EH (cell line): ENCODE measurements around the gene MYO9B.

Experiments used
- DNase-seq: peaks from one replicate; pipeline ENCODE4 v3.0.0-alpha.2; 2015; ENCODE audit warnings: low read depth

MYO9B gene

DNA sequence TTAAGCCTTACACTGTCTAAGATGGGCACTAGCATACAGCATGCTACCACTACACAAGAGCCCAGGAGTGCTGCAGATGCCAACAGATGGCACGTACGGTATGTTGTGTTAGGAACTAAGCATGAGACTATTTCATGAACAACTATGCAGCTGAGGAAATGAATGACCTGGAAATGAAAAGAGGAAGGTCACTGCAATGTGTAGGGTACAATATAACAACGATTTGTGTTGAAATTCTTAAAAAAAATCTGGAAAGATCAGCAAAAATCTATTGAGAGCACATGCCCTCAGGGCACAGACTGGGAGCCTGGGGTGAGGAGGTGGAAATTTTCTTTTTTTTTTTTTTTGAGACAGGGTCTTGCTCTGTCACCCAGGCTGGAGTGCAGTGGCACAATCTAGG lies 14.8 kb upstream of the MYO9B start:
- DNase-seq, result no peak

DNA sequence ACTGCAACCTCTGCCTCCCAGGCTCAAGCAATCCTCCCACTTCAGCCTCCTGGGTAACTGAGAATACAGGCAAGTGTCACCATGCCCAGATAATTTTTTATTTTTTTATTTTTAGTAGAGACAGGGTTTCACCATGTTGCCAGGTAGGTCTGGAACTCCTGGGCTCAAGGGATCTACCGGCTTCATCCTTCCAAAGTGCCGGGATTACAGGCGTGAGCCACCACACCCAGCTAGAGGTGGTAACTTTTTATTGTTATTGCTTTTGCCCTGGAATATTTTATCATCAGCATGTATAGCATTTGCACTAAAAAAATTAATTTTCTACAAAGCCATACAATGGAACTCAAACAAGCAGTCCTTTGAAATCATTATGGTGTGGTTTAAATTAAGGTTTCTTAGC lies 14.4 kb upstream of the MYO9B start:
- no peak for DNase-seq

DNA sequence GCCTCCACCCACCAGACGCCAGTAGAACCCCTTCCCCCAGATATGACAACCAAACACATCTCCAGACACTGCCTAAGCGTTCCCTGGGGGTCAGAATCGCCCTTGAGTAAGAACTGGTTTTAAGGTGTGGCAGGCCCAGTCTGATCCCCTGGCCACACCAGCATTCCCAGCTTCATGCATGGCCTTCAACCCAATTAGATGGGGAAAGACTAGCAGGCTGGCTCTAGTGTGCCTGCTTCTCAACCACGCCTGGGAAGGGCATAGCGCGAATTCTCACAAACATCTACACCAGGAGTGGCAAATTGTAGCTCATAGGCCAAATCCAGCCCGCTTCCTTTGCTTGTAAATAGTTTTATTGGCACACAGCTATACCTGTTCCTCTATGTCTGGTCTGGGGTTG lies 13.9 kb upstream of the MYO9B start:
- no peak for DNase-seq

DNA sequence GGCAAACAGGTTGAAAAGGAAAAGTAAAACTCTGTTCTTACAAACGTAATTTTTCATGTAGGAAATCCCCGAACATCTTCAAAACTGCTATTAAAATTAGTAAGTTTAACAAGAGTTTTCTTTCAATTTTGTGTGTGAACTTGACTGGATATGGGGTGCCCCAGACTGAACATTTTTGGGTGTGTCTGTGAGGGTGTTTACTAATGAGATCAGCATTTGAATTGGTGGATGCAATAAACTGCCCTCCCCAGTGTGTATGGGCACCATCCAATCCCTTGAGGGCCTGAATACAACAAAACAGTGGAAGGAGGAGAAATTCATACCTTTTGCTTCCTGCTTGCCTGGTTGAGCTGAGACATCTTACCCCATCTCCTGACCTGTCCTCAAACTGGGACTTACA lies 12.1 kb upstream of the MYO9B start:
- DNase-seq, result no peak

DNA sequence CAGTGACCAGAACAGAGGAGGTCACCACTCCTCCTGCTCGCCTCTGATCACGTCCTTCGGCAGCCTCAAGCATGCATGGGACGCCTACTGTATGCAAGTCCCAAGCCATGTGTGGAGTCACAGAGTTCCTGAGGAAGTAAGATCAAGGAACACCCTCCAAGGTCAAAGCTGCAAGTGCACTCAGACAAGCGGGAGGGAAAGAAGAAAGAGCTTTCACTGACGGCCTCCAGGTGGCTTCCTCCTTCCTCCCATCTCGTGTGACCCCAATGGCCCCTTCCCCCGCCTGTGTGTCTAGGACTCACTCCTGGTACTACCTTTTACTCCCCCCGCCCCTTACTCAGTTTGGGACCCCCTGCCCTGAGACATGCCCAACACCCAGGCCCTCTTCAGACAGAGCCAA lies 6.4 kb upstream of the MYO9B start:
- DNase-seq, result no peak

DNA sequence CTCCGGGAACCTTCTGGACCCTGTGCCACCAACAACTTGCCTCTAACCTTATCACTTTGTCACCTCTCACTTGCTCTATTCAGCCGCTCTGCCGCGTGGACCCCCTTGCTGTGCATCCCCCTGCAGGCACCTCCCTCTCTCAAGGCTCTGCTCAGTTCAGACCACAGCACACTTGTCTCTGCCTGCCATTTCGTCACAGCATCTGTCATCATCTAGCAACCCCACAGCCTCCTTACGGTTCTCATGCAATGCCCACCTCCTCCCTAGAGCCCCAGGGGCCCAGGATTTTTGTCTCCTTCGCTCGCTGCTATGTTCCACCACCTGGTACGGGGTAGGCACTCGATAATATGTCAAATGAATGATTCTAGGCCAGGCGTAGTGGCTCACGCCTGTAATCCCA lies 5.2 kb upstream of the MYO9B start:
- no peak for DNase-seq

DNA sequence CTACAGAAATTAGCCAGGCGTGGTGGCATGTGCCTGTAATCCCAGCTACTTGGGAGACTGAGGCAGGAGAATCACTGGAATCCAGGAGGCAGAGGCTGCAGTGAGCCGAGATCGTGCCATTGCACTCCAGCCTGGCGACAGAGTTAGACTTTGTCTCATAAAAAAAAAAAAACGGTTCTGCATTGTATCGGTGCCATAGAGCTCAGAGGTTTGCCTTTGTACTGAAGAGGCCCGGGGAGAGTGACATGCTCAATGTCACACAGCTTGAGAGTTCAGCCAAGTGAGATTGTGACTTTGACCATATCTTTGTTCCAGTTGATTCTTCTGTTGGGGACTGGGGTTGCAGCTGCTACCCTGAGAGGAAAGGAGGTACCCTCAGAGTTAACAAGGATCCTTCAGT lies 4.7 kb upstream of the MYO9B start:
- no peak for DNase-seq

DNA sequence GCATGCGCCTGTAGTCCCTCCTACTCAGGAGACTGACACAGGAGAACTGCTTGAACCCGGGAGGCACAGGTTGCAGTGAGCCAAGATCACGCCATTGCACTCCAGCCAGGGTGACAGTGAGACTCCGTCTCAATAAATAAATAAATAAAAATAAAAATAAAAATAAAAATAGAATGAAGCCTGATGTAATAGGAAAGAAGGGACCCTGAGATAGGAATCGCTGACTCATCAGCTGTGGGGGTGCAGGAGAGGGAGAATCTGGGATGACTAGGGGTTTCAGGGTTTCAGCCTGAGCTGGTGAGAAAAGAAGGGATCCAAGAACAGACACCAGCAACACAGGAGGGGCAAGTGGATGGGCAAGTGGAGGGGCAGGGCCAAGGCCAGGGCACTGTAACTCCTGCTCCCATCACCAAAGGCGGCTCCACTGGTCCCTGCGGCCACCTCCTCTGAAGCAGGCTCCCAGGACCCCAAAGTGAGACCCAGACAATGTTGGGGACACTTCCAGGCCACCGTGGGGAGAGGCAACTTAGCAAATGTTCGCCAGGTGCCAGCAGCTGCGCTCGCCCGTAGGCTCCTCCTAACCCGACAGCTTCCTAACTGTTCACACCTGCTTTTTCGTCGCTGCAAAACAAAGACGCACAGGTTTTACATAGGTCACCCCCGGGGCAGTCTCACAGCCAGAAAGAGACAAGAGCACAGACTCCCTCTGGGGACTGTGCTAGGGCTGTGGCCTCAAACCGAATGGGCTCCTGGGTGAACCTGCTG lies 1.5 kb upstream of the MYO9B start:
- DNase-seq, result peak; percentile 23

DNA sequence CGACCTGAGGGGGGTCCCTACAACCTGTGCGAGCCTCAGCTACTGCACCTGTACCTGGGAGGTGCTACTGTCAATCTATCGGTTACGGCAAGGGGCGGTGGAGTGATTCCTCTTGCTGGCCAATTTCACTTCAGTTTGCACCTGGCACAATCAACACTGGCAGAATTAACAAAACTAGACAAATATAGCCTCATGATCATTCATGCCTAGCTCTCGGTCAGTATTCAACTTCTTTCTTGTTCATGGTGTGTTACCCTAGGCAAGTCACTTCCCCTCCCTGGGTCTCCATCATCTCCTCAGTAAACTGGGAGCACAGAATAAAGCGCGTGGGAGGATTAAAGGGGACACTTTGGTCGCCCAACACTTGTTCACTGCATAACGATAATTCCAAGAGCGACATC lies 943 bp upstream of the MYO9B start:
- DNase-seq, result no peak

DNA sequence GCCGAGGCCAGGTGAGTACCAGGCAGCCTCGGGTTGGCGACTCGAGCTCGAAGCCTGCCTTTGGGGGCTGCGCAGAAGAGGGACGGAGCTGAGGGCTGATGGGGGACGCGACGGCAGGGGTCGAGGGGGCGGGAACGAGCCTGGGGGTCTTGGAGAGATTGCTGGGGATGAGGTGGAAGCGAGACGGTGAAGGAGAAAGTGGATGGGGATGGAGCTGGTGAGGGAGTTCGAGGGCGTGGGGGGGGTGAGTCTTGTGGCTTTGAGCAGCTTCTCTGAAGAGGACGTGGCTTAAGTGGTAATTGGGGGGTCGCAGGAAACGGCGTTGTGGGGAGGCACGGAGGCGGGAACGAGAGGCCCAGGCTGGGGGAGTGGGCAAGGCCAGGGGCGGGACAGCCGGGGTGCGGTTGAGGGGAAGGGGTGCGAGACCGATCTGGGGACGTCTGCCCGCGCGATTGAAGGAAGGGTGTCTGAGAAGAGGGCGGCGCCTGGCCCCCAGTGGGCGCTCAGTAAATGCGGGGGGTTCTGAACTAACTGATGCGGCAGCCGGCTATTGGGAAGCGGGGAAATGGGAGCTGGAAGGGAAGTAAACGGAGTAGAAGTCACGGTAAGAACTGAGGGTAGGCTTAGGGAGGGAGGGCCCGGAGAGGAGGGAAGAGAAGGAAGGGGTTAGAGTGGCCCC lies 426 bp downstream of the MYO9B start:
- DNase-seq, result peak; percentile 48

DNA sequence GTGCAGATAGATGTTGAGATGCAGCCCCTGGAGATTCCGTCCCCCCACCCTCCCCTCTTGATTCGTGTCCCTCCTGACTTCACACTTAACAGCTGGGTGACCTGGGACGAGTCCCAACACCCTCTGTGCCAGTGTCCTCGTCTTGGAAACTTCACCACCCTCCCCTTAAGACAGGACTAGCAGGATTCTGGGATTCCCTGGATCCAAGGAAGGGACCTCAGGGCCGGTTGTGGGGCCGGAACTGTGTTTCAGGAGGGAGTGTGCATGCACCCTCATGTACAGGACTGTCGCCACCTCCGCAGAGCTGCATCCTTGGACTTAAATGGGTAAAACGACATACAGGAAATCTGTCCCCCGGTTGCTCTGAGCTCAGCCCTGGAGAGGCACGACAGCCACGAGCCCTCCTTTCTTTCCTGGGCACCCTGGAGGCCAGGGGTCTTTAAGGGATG lies 990 bp downstream of the MYO9B start:
- peak; percentile 56 for DNase-seq

DNA sequence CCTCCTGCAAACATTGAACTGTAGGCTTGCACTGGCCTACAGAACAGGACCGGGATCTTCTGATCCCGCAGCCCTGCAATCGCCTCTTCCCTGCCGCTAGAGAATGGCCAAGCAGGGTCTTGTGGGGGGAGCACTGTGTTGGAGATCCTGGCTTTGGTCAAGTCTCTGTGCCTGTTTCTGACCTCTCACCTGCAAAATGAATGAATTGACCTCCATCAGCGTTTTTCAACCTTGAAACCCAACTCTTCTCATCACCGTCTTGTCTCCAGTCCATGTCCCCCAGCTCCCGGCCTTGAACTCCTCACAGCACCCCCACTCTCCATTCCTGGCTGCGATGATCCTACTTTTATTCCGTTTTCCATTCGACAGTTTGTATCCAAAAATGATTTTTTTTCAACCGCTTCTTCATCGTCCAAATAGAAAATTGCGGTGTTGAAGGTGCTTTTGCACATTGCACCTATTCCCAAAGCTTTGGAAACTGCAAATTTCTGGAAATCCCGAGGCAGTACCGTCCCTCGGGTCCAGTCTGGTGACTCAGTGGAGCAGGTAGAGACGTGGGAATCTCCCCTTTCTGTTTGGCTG lies 2.0 kb downstream of the MYO9B start:
- no peak for DNase-seq

DNA sequence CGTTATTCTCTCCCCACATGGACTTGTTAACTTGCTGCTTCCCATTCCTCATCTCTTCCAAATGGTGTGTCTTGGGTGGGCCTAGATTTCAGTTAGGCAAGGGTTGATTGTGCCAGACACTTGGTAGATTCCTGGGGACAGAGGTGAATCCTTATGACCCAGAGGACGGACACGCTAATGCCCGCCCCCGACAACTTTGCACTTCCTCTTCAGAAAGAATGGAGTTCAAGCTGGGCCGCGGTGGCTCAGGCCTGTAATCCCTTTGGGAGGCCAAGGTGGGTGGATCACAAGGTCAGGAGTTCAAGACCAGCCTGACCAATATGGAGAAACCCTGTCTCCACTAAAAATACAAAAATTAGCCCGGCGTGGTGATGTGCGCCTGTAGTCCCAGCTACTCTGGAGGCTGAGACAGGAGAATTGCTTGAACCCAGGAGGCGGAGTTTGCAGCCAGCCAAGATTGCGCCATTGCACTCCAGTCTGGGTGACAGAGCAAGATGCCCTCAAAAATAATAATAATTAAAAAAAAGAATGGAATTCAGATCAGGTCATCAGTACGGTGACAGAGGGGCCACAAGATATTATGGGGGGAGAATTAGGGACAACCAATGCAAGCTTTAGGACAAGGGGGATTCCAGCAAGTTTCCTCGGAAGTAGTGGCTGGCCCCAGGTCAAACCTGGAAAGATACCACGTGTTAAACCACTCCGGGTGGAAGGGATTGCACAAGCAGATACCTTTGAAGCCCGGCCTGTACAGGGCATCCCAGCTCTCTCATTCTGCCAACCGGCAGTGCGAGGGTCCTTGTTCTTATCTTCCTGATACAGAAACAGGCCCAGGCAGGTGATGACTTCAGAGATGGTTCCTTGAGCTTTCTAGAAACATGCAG lies 2.7 kb downstream of the MYO9B start:
- no peak for DNase-seq

DNA sequence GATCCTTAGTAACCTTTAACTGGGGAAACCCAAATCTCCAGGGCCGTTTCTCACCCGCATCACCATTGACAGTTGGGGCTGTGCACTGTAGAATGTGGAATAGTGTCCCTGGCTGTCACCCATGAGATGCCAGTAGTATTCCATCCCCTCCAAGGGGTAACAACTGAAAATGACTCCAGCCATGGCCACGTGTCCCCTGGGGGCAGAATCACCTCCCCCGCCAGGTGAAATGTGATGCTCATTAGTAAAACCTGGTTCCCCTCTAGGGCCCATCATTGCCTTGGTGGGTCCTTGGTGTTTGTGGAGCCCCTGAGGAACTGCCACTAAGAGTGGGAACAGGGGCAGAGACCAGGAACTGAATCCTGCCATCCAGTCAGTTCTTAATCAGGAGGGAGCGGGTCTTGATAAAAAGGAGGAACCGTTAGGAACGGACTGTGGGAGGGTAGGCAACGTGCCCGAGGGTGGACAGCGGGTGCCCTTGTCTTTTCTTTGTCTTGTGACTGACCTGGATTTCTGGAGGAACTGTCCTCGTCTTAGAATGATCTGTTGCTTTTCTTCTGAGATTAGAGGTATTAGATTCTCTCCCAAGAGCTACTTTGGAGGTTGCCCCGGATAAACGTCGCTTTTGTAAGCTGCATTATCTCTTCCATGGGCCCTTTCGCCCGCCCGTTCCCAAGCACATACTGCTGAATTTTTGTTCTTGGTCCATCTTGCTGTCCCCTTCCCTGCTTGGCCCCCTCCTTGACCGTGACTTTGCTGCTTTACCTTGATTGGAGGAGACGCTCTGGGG lies 3.5 kb downstream of the MYO9B start:
- no peak for DNase-seq

DNA sequence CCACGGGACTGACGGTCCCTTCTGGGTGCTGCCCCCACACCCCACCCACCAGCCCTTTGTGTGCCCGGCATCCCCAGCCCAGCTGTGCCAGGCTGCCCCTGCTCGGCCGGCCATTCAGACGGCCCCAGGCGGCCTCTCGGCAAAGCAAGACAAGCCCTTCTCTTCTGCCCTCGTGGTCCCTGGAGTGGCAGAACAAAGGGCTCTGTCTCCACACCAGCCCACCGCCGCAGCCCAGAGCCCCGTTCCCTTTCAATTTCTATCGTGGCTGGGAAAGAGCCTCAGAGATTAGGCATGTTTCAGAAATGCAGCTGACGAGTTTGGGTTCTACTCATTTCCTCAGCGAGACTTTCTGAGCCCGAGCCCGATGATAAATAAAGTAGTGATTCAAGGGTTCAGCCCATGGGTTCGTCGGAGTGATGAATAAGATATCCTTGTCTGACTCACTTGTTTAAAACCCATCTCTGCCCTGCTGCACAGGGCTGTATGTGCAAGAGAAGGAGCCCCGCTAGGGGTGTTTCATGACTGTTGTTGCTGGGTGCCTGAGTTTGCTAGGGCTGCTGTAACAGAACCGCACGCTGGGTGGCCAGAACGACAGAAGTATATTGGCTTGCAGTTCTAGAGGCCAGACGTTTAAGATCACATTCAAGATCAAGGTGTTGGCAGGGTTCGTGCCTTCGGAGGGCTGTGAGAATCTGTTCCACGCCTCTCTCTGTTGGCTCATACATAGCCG lies 4.3 kb downstream of the MYO9B start:
- DNase-seq, result peak; percentile 100

DNA sequence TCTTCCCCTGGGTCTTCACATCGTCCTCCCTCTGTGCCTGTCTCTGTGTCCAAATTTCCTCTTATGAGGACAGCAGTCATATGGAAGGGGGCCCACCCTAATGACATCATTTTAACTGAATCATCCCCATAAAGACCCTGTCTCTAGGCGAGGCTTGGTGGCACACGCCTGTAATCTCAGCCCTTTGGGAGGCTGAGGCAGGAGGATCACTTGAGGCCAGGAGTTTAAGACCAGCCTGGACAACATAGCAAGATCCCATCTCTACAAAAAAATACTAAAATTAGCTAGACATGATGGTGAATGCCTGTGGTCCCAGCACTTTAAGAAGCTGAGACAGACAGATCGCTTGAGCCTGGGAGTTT lies 4.8 kb downstream of the MYO9B start:
- DNase-seq, result peak; percentile 46

DNA sequence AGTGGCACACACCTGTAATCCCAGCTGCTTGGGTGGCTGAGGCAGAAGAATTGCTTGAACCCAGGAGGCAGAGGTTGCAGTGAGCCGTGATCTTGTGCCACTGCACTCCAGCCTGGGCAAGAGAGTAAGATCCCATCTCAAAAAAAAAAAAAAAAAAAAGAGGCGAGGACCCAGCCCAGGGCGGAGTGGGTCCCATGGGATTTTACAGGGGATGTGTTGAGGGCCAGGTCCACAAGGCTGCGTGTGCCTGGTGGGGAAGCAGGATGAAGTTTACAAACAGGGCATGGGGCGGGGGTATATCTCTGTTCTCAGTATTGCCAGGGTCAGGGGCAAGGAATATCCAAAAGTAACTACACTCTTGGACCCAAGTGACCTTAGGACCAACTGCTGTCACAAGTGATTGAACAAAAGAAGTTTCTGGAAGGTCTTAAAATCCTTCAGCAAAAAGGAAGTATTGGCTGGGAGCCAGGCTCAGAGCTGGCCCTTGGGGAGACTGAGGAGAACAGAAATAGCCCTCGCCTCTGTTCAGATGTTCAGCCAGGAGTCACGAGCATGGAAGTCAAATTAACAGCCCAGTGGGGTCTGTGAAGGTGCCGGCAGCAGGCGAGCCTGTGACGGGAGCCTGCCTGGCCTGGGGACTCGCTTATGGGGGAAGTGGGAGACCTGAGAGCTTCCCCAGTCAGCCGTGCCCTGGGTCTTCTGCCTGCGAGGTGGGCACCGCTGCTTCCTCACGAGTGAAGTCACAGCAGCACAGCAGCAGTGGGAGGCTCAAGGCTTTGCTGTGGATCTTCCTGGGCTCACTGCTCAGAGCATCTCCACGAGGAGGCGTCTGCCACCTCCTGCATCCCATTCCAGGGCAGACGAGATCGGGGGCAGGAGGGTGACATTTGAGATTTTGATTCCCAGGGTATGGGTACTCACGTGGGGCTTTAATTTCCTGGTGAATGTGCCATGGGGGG lies 6.4 kb downstream of the MYO9B start:
- no peak for DNase-seq

DNA sequence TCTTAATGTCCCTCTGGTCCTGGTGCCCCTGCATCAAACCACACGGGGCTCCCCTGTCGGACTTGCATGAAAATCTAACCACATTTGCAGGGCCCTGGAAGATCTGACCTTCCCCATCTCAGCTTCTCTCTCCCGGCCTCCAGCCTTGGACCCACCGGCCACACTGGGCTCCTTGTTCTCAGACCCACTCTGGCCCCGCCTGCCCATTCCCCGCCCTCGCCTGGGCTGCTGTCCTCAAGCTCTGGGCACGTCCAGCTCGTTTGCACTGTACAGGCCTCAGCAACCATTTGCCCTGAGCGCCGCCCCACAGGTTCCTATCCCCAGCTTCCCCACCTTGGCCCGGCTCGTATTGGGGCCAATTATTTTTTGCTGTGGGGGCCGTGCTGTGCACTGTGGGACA lies 10.5 kb downstream of the MYO9B start:
- DNase-seq, result no peak

DNA sequence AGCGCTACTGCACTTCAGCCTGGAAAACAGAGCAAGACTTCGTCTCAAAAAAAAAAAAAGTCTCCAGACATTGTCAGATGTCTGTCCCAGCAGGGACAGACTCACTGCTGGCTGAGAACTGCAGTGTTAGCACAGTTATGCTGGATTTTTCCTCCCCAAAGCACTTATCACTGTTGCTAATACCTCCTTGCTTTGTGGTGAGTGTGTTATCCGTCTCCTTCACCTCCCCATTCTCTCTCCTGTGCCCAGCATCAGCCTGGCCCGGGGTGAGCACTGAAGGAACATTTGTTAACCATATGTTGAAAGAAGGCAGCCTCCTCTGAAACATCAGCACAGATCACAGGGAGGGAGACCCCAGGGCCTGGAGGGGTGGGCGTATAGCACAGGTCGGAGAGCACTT lies 11.3 kb downstream of the MYO9B start:
- no peak for DNase-seq

DNA sequence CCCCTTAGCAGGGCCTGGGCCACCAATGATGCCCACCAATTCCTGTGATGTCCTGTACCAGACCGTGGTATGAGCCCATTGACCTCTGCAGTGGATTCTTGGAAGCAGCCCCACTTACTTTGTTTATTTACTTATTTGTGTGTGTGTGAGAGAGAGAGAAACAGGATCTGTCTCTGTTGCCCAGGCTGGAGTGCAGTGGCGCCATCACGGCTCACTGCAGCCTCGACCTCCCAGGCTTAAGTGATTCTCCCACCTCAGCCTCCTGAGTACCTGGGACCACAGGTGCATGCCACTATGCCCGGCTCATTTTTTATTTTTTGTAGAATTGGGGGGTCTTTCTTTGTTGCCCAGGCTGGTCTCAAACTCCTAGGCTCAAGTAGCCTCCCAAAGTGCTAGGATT lies 13.0 kb downstream of the MYO9B start:
- DNase-seq, result no peak
